HEK293 (cell line): ENCODE results near the gene PPFIA3.

Experiments
- FEZF1 ChIP-seq: fragments of 450-650 bp; formaldehyde crosslinking; IDR thresholded peaks from 2 replicates; pipeline ENCODE4 v1.5.1; 2016; ENCODE audit warnings: missing biosample characterization, missing genetic modification characterization
- HOXD13 ChIP-seq: sonication (generic); formaldehyde crosslinking; IDR thresholded peaks from 2 replicates; pipeline ENCODE4 v1.8.0; 2022; ENCODE audit warnings: missing genetic modification reagents, borderline replicate concordance
- KLF16 ChIP-seq: fragments of 450-650 bp; formaldehyde crosslinking; IDR thresholded peaks from 2 replicates; pipeline ENCODE4 v1.5.1; 2017; ENCODE audit warnings: missing biosample characterization, missing genetic modification characterization
- KLF7 ChIP-seq: fragments of 450-650 bp; formaldehyde crosslinking; IDR thresholded peaks from 2 replicates; pipeline ENCODE4 v1.5.1; 2016; ENCODE audit warnings: missing biosample characterization, missing genetic modification characterization, borderline replicate concordance
- MEIS1 ChIP-seq: sonication (generic); formaldehyde crosslinking; IDR thresholded peaks from 2 replicates; pipeline ENCODE4 v1.8.1; 2022; ENCODE audit warnings: missing genetic modification reagents, mild to moderate bottlenecking, borderline replicate concordance
- OSR2 ChIP-seq: fragments of 450-650 bp; formaldehyde crosslinking; IDR thresholded peaks from 2 replicates; pipeline ENCODE4 v1.5.1; 2016; ENCODE audit warnings: missing biosample characterization, missing genetic modification characterization
- RBAK ChIP-seq: fragments of 450-650 bp; formaldehyde crosslinking; IDR thresholded peaks from 2 replicates; pipeline ENCODE4 v1.5.1; 2016; ENCODE audit warnings: missing biosample characterization, missing genetic modification characterization
- SP2 ChIP-seq: fragments of 450-650 bp; formaldehyde crosslinking; IDR thresholded peaks from 2 replicates; pipeline ENCODE4 v1.5.1; 2016; ENCODE audit warnings: missing biosample characterization, missing genetic modification characterization
- TRIM28 ChIP-seq: IDR thresholded peaks from 2 replicates; pipeline ENCODE4 v1.6.1; 2011; ENCODE audit warnings: low read length, control low read depth, borderline replicate concordance
- YY2 ChIP-seq: fragments of 450-650 bp; formaldehyde crosslinking; IDR thresholded peaks from 2 replicates; pipeline ENCODE4 v1.5.1; 2016; ENCODE audit warnings: missing biosample characterization, missing genetic modification characterization
- ZBTB49 ChIP-seq: fragments of 450-650 bp; formaldehyde crosslinking; IDR thresholded peaks from 2 replicates; pipeline ENCODE4 v1.5.1; 2016; ENCODE audit warnings: missing biosample characterization, missing genetic modification characterization, low read depth
- ZBTB7A ChIP-seq: fragments of 450-650 bp; formaldehyde crosslinking; IDR thresholded peaks from 2 replicates; pipeline ENCODE4 v1.5.1; 2016; ENCODE audit warnings: low read depth, missing biosample characterization, missing genetic modification characterization
- ZNF114 ChIP-seq: fragments of 450-650 bp; formaldehyde crosslinking; IDR thresholded peaks from 2 replicates; pipeline ENCODE4 v1.5.0; 2017; ENCODE audit warnings: missing biosample characterization, missing genetic modification characterization
- ZNF121 ChIP-seq: fragments of 450-650 bp; formaldehyde crosslinking; IDR thresholded peaks from 2 replicates; pipeline ENCODE4 v1.5.1; 2016; ENCODE audit warnings: missing biosample characterization, missing genetic modification characterization
- ZNF132 ChIP-seq: fragments of 450-650 bp; formaldehyde crosslinking; IDR thresholded peaks from 2 replicates; pipeline ENCODE4 v1.5.1; 2017; ENCODE audit warnings: missing biosample characterization, missing genetic modification characterization, borderline replicate concordance
- ZNF184 ChIP-seq: fragments of 450-650 bp; IDR thresholded peaks from 2 replicates; pipeline ENCODE4 v1.5.1; 2018; ENCODE audit warnings: missing biosample characterization, mild to moderate bottlenecking, missing genetic modification characterization
- ZNF202 ChIP-seq: fragments of 450-650 bp; formaldehyde crosslinking; IDR thresholded peaks from 2 replicates; pipeline ENCODE4 v1.5.1; 2016; ENCODE audit warnings: missing biosample characterization, missing genetic modification characterization, borderline replicate concordance
- ZNF211 ChIP-seq: fragments of 450-650 bp; formaldehyde crosslinking; IDR thresholded peaks from 2 replicates; pipeline ENCODE4 v1.5.1; 2016; ENCODE audit warnings: low read depth, missing biosample characterization, missing genetic modification characterization
- ZNF23 ChIP-seq: fragments of 450-650 bp; formaldehyde crosslinking; IDR thresholded peaks from 2 replicates; pipeline ENCODE4 v1.5.1; 2016; ENCODE audit warnings: missing biosample characterization, missing genetic modification characterization, borderline replicate concordance
- ZNF292 ChIP-seq: fragments of 450-650 bp; formaldehyde crosslinking; IDR thresholded peaks from 2 replicates; pipeline ENCODE4 v1.5.1; 2016; ENCODE audit warnings: low read depth, missing biosample characterization, missing genetic modification characterization, borderline replicate concordance
- ZNF311 ChIP-seq: fragments of 450-650 bp; formaldehyde crosslinking; IDR thresholded peaks from 2 replicates; pipeline ENCODE4 v1.5.1; 2017; ENCODE audit warnings: missing biosample characterization, missing genetic modification characterization, borderline replicate concordance
- ZNF354C ChIP-seq: fragments of 450-650 bp; formaldehyde crosslinking; IDR thresholded peaks from 2 replicates; pipeline ENCODE4 v1.5.1; 2016; ENCODE audit warnings: missing biosample characterization, missing genetic modification characterization, low read depth, borderline replicate concordance
- ZNF394 ChIP-seq: fragments of 450-650 bp; formaldehyde crosslinking; IDR thresholded peaks from 2 replicates; pipeline ENCODE4 v1.5.1; 2016; ENCODE audit warnings: missing biosample characterization, missing genetic modification characterization, mild to moderate bottlenecking, moderate library complexity, borderline replicate concordance
- ZNF423 ChIP-seq: fragments of 450-650 bp; formaldehyde crosslinking; IDR thresholded peaks from 2 replicates; pipeline ENCODE4 v1.5.1; 2016; ENCODE audit warnings: missing biosample characterization, missing genetic modification characterization
- ZNF560 ChIP-seq: fragments of 450-650 bp; formaldehyde crosslinking; IDR thresholded peaks from 2 replicates; pipeline ENCODE4 v1.5.1; 2017; ENCODE audit warnings: missing biosample characterization, missing genetic modification characterization, borderline replicate concordance
- ZNF658 ChIP-seq: fragments of 450-650 bp; formaldehyde crosslinking; IDR thresholded peaks from 2 replicates; pipeline ENCODE4; 2016; ENCODE audit warnings: missing biosample characterization, missing genetic modification characterization
- ZNF660 ChIP-seq: fragments of 450-650 bp; IDR thresholded peaks from 2 replicates; pipeline ENCODE4 v1.5.1; 2018; ENCODE audit warnings: missing biosample characterization, mild to moderate bottlenecking, missing genetic modification characterization
- ZNF664 ChIP-seq: fragments of 450-650 bp; formaldehyde crosslinking; IDR thresholded peaks from 2 replicates; pipeline ENCODE4 v1.5.1; 2016; ENCODE audit warnings: missing biosample characterization, missing genetic modification characterization
- ZSCAN23 ChIP-seq: fragments of 450-650 bp; formaldehyde crosslinking; IDR thresholded peaks from 2 replicates; pipeline ENCODE4 v1.5.1; 2016; ENCODE audit warnings: missing biosample characterization, missing genetic modification characterization
- ZSCAN4 ChIP-seq: fragments of 450-650 bp; formaldehyde crosslinking; IDR thresholded peaks from 2 replicates; pipeline ENCODE4 v1.5.1; 2017; ENCODE audit warnings: missing biosample characterization, missing genetic modification characterization
- TF ChIP-seq, protein P1 (sequence below): fragments of 450-650 bp; formaldehyde crosslinking; conservative IDR thresholded peaks from 2 replicates; pipeline ENCODE4 v1.5.1; 2016; ENCODE audit warnings: low read depth, missing biosample characterization, missing genetic modification characterization
- TF ChIP-seq, protein P2 (sequence below): IDR thresholded peaks from 2 replicates; pipeline ENCODE4 v1.6.1; 2011; ENCODE audit warnings: mild to moderate bottlenecking, low read depth, low read length, borderline replicate concordance

PPFIA3 gene

DNA sequence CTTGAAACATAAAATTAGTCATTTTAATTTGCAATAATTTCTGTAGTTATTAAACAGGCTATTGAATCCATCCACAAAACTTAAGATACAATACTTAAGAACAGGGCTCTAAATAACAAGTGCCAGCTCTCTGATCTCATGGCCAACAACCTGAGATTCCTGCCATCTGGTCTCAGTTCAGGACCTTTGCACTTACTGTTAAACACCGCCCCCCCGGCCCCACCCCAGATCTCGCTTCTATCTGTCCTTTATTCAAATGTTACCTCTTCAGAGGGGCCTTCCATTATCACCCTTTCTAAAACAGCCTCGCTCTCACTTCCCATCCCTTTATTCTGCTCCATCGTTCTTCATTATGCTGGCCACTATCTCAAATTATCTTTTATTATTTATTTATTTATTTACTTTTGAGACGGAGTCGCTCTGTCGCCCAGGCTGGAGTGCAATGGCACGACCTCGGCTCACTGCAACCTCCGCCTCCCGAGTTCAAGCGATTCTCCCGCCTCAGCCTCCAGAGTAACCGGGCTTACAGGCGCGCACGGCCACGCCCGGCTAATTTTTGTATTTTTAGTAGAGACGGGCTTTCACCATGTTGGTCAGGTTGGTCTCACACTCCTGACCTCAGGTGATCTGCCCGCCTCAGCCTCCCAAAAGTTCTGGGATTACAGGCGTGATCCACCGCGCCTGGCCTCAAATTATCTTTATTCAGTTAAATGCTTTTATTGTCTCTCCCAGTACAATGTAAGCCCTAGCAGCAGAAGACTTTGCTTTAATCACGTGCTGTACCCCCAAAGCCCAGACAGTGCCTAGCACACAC is 34.9 kb upstream of the PPFIA3 start (continued):
- TF ChIP-seq KLF7 (tag by site-specific recombination) (no peak), ZNF658 (tag by site-specific recombination) (no peak), ZNF423 (no peak), ZBTB49 (no peak), MEIS1 (CRISPR knock-in tag) (no peak), ZNF114 (tag by site-specific recombination) (no peak), ZNF292 (tag by site-specific recombination) (no peak), ZNF184 (tag by site-specific recombination) (no peak), ZNF664 (tag by site-specific recombination) (peak; percentile 72; the same call in 1 of the 2 replicates), ZNF132 (tag by site-specific recombination) (no peak), SP2 (no peak), ZNF121 (tag by site-specific recombination) (no peak), HOXD13 (no peak), TRIM28 (no peak), YY2 (tag by site-specific recombination) (no peak), ZNF394 (tag by site-specific recombination) (no peak), ZSCAN23 (tag by site-specific recombination) (no peak), ZSCAN4 (tag by site-specific recombination) (peak; percentile 27; the same call in 1 of the 2 replicates), OSR2 (no peak), ZBTB7A (tag by site-specific recombination) (no peak), ZNF560 (tag by site-specific recombination) (no peak), ZNF211 (tag by site-specific recombination) (no peak), ZNF660 (no peak), ZNF202 (tag by site-specific recombination) (no peak), RBAK (tag by site-specific recombination) (no peak), ZNF311 (tag by site-specific recombination) (no peak), KLF16 (no peak), FEZF1 (tag by site-specific recombination) (no peak), ZNF354C (tag by site-specific recombination) (no peak), ZNF23 (tag by site-specific recombination) (no peak)
- TF ChIP-seq, protein P1, sequence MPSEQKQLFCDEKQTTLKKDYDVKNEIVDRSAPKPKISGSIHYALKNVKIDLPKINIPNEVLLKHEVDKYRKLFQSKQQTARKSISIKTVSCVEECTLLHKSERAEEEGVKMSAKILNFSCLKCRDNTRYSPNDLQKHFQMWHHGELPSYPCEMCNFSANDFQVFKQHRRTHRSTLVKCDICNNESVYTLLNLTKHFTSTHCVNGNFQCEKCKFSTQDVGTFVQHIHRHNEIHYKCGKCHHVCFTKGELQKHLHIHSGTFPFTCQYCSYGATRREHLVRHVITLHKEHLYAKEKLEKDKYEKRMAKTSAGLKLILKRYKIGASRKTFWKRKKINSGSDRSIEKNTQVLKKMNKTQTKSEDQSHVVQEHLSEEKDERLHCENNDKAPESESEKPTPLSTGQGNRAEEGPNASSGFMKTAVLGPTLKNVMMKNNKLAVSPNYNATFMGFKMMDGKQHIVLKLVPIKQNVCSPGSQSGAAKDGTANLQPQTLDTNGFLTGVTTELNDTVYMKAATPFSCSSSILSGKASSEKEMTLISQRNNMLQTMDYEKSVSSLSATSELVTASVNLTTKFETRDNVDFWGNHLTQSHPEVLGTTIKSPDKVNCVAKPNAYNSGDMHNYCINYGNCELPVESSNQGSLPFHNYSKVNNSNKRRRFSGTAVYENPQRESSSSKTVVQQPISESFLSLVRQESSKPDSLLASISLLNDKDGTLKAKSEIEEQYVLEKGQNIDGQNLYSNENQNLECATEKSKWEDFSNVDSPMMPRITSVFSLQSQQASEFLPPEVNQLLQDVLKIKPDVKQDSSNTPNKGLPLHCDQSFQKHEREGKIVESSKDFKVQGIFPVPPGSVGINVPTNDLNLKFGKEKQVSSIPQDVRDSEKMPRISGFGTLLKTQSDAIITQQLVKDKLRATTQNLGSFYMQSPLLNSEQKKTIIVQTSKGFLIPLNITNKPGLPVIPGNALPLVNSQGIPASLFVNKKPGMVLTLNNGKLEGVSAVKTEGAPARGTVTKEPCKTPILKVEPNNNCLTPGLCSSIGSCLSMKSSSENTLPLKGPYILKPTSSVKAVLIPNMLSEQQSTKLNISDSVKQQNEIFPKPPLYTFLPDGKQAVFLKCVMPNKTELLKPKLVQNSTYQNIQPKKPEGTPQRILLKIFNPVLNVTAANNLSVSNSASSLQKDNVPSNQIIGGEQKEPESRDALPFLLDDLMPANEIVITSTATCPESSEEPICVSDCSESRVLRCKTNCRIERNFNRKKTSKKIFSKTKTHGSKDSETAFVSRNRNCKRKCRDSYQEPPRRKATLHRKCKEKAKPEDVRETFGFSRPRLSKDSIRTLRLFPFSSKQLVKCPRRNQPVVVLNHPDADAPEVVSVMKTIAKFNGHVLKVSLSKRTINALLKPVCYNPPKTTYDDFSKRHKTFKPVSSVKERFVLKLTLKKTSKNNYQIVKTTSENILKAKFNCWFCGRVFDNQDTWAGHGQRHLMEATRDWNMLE = no peak
- TF ChIP-seq, protein P2, sequence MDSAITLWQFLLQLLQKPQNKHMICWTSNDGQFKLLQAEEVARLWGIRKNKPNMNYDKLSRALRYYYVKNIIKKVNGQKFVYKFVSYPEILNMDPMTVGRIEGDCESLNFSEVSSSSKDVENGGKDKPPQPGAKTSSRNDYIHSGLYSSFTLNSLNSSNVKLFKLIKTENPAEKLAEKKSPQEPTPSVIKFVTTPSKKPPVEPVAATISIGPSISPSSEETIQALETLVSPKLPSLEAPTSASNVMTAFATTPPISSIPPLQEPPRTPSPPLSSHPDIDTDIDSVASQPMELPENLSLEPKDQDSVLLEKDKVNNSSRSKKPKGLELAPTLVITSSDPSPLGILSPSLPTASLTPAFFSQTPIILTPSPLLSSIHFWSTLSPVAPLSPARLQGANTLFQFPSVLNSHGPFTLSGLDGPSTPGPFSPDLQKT = no peak
